Heart left ventricle (tissue), 16 donors: ENCODE measurements around the gene AP2S1. TPM values are rescaled to one million over a fixed set of nuclear protein-coding genes. Genes with fewer than 3 reads are reported as not detected.

Source experiments
- ATAC-seq, 4 donors: fragments of 200-7000 bp; cut with Tn5 transposase; one replicate each; pipeline ENCODE4 v1.9.1; 2020 to 2022; ENCODE audit warnings: moderate library complexity in 4 of 4, mild to moderate bottlenecking in 3 of 4, moderate number of reproducible peaks in 1 of 4
- DNase-seq, 5 donors: peaks; one replicate each; pipeline ENCODE4 v3.0.0-alpha.2; 2020
- H3K27ac ChIP-seq, 12 donors: fragments of 200-600 bp; sonication (generic) in 4 of 12; one replicate each; pipeline versions ENCODE4 v1.5.0 to v1.8.0; 2016 to 2022; ENCODE audit warnings: mild to moderate bottlenecking in 2 of 12
- H3K27me3 ChIP-seq, 9 donors: fragments of 200-600 bp; sonication (generic) in 2 of 9; one replicate each; pipeline versions ENCODE4 v1.5.1 to v1.8.0; 2016 to 2022; ENCODE audit warnings: mild to moderate bottlenecking in 3 of 9
- H3K36me3 ChIP-seq, 9 donors: fragments of 200-600 bp; sonication (generic) in 2 of 9; one replicate each; pipeline versions ENCODE4 v1.5.0 to v1.8.0; 2018 to 2022; ENCODE audit warnings: mild to moderate bottlenecking in 2 of 9
- H3K4me1 ChIP-seq, 12 donors: fragments of 200-600 bp; sonication (generic) in 4 of 12; one replicate each; pipeline versions ENCODE4 v1.5.0 to v1.8.0; 2016 to 2022; ENCODE audit warnings: mild to moderate bottlenecking in 3 of 12
- H3K4me3 ChIP-seq, 12 donors: fragments of 200-600 bp; sonication (generic) in 4 of 12; one replicate each; pipeline versions ENCODE4 v1.5.0 to v1.8.0; 2017 to 2022; ENCODE audit warnings: mild to moderate bottlenecking in 9 of 12, moderate library complexity in 4 of 12
- H3K9me3 ChIP-seq, 12 donors: fragments of 200-600 bp; sonication (generic) in 4 of 12; one replicate each; pipeline versions ENCODE4 v1.5.0 to v1.8.0; 2016 to 2022; ENCODE audit warnings: mild to moderate bottlenecking in 1 of 12
- CTCF ChIP-seq, 12 donors: fragments of 200-600 bp; sonication (generic) in 4 of 12; IDR thresholded peaks; one replicate each; pipeline versions ENCODE4 v1.5.0 to v1.8.0; 2018 to 2022; ENCODE audit warnings: antibody characterized with exemption in 12 of 12, mild to moderate bottlenecking in 5 of 12
- POLR2A ChIP-seq, 2 donors: fragments of 450-650 bp; IDR thresholded peaks; one replicate each; pipeline ENCODE4 v1.6.1; 2017; ENCODE audit warnings: antibody characterized with exemption in 2 of 2, mild to moderate bottlenecking in 2 of 2, moderate library complexity in 2 of 2
- WGBS, 4 donors: extraction: QIAGEN DNeasy Blood & Tissue Kit in 2 of 4; methylation state at CpG; one replicate each; pipeline versions ENCODE4 v1.1.5 to v1.1.7; 2013 to 2018; 5-methylcytosine and 5-hydroxymethylcytosine counted together
- intact Hi-C, 10 donors: fragments of 100-400 bp; cut with DNase I; formaldehyde crosslinking; loops; one replicate each; pipeline versions ENCODE4 v1.11.1 to v1.14.2; 2022
- polyA plus RNA-seq, 2 donors: library from polyadenylated mRNA; stranded (reverse); fragments of 200-250 nt; gene quantifications; one replicate each; pipeline ENCODE4 v1.2.3, GENCODE V29; 2013
- total RNA-seq, 9 donors: library from RNA; depleted of rRNA in 2 of 9; stranded (reverse); fragments of >200 nt in 2 of 9; fragmentation: NEBNext Ultra II Directional in 3 of 9; extraction: Animal tissue kit (Norgen Biotek cat#: 25700) in 3 of 9; gene quantifications; one replicate each; pipeline versions ENCODE4 v1.1.0 to v1.2.4, GENCODE V29; 2016 to 2023
- donor health status: ischemic (EF 13 %, LVEDD 7.1; RV severe dilation, severe dysfunction).
- donor health status: healthy with polysubstance abuse.
- donor health status: DM: no; HTN: yes; CAD: no.
- donor health status: DM: no; HTN: no; CAD: no.
- donor health status: ischemic (EF 25% LVEDD 6.9; RV normal size, moderate dysfunction).
- donor health status: ischemic (EF 25% LVEDD 5.7; RV mildly dilated, moderate dysfunction).
- donor health status: healthy.
- donor health status: DM: yes; HTN: yes; CAD: no.
- donor health status: ischemic (EF 35%, LVEDD 5.7; RV mildly dilated, moderate dysfunction).
- donor health status: nonischemic (EF 11% LVEDD 7.7; RV severe dilation, severe dysfunction).
- donor health status: DM: yes; HTN: yes; CAD: no.
- donor health status: PGD.
- donor health status: ischemic (EF 29% LVEDD 5.4; RV normal size, mild dysfunction).
- donor health status: nonischemic (EF 23%, LVEDD 6.1; RV moderate dilation, normal function).

Gene AP2S1
- total and polyA plus RNA-seq, 11 donors: 75.3 to 166 (median 84.9) TPM

- peaks cover 0 to 36% (median 20%) of the 10 kb centered on the region in 12 donors for H3K4me1 ChIP-seq
- intact Hi-C loops: no loop called here
- no peaks in the 10 kb centered on the region for H3K36me3 ChIP-seq
- 78 to 89% (median 86%) methylated on average over 10 of the region's 10 CpGs for WGBS, 4 donors
- no peak for DNase-seq
- H3K9me3 ChIP-seq: no peaks in the 10 kb centered on the region
- H3K27me3 ChIP-seq: no peaks in the 10 kb centered on the region
- no peak overlapping the region for H3K4me3 ChIP-seq
- no peak overlapping the region for H3K27ac ChIP-seq
- no peak for TF ChIP-seq CTCF (IDR thresholded peaks at IDR 0.05)
- no peak for ATAC-seq
Measured at GRCh38 chr19:46896076-46896794, 45.6 kb upstream of the AP2S1 start.

- WGBS, 4 donors: 88 to 94% (median 92%) methylated on average over 11 of the region's 11 CpGs
- no peak for DNase-seq
- peaks cover 0 to 35% (median 20%) of the 10 kb centered on the region in 12 donors for H3K4me1 ChIP-seq
- H3K9me3 ChIP-seq: peaks cover 0 to under 1% (median 0%) of the 10 kb centered on the region in 12 donors
- no peak for ATAC-seq
- no peaks in the 10 kb centered on the region for H3K27me3 ChIP-seq
- TF ChIP-seq POLR2A (IDR thresholded peaks at IDR 0.05) (no peak), CTCF (IDR thresholded peaks at IDR 0.05) (no peak)
- intact Hi-C loops: no loop called here
- no peak overlapping the region for H3K4me3 ChIP-seq
- H3K27ac ChIP-seq: no peak overlapping the region
- no peaks in the 10 kb centered on the region for H3K36me3 ChIP-seq
Measured at GRCh38 chr19:46892252-46893179, 41.9 kb upstream of the AP2S1 start.

- no peak for TF ChIP-seq POLR2A (IDR thresholded peaks at IDR 0.05)
- H3K4me3 ChIP-seq: no peak overlapping the region
- peaks cover 0 to 8% (median 0%) of the 10 kb centered on the region in 12 donors for H3K9me3 ChIP-seq
- intact Hi-C loops: no loop called here
- H3K36me3 ChIP-seq: no peaks in the 10 kb centered on the region
- 44 to 58% (median 49%) methylated on average over 3 of the region's 3 CpGs for WGBS, 4 donors
- ATAC-seq (peak in 2 of 4 donors; percentile 42 to 45), DNase-seq (no peak)
- H3K27me3 ChIP-seq: no peaks in the 10 kb centered on the region
- H3K4me1 ChIP-seq: peaks cover 0 to 39% (median 21%) of the 10 kb centered on the region in 12 donors
- H3K27ac ChIP-seq: no peak overlapping the region
Measured at GRCh38 chr19:46890423-46891170, 40.0 kb upstream of the AP2S1 start.

- no peak overlapping the region for H3K4me3 ChIP-seq
- ATAC-seq (no peak), DNase-seq (no peak)
- 95 to 97% (median 96%) methylated on average over 5 of the region's 5 CpGs for WGBS, 4 donors
- H3K27ac ChIP-seq: no peak overlapping the region
- no peaks in the 10 kb centered on the region for H3K36me3 ChIP-seq
- intact Hi-C loops: no loop called here
- no peaks in the 10 kb centered on the region for H3K27me3 ChIP-seq
- peaks cover 0 to 8% (median 0%) of the 10 kb centered on the region in 12 donors for H3K9me3 ChIP-seq
- peaks cover 0 to 35% (median 18%) of the 10 kb centered on the region in 12 donors for H3K4me1 ChIP-seq
- TF ChIP-seq CTCF (IDR thresholded peaks at IDR 0.05) (no peak), POLR2A (IDR thresholded peaks at IDR 0.05) (no peak)
Measured at GRCh38 chr19:46887240-46887782, 36.7 kb upstream of the AP2S1 start.
